Ureter (tissue), 1 donor: ENCODE measurements around the gene TPD52L1. TPM values are rescaled to one million over a fixed set of nuclear protein-coding genes. Genes with fewer than 3 reads are reported as not detected.
"Not testable (repeated sequence)": the region's sequence is repeated elsewhere in the genome, so short reads cannot be mapped to it uniquely, and the experiment has no call there.

ENCODE experiments used
- DNase-seq: peaks from one replicate; pipeline ENCODE4 v3.0.0-alpha.2; 2020; ENCODE audit warnings: low spot score
- total RNA-seq: library from RNA; stranded (reverse); gene quantifications from one replicate; pipeline ENCODE4 v1.2.4, GENCODE V29; 2023
- donor health status: DM: yes; HTN: yes; CAD: no.

The TPD52L1 gene
- total RNA-seq, 1 donor from 2014 or later = 54.8 TPM

GRCh38 chr6:125140808-125141207 is 12.8 kb upstream of the TPD52L1 start:
- no peak for DNase-seq

- no peak for DNase-seq
Observed at GRCh38 chr6:125142618-125143017, 11.0 kb upstream of the TPD52L1 start.

GRCh38 chr6:125144822-125145221 is 8.8 kb upstream of the TPD52L1 start:
- no peak for DNase-seq

GRCh38 chr6:125149256-125150144 is 4.1 kb upstream of the TPD52L1 start:
- DNase-seq = no peak

- no peak for DNase-seq
Observed at GRCh38 chr6:125151700-125152099, 1.9 kb upstream of the TPD52L1 start.

GRCh38 chr6:125154118-125154760 is 666 bp downstream of the TPD52L1 start:
- no peak for DNase-seq

- DNase-seq = peak; percentile 44
Observed at GRCh38 chr6:125154761-125155135, 1.2 kb downstream of the TPD52L1 start.

GRCh38 chr6:125155344-125155743 is 1.8 kb downstream of the TPD52L1 start:
- DNase-seq = no peak

- no peak for DNase-seq
Observed at GRCh38 chr6:125156496-125156895, 2.9 kb downstream of the TPD52L1 start.

GRCh38 chr6:125157280-125157679 is 3.7 kb downstream of the TPD52L1 start:
- no peak for DNase-seq

GRCh38 chr6:125157725-125158124 is 4.2 kb downstream of the TPD52L1 start:
- DNase-seq = no peak

GRCh38 chr6:125163339-125163738 is 9.8 kb downstream of the TPD52L1 start:
- not testable (repeated sequence) for DNase-seq

GRCh38 chr6:125163811-125164210 is 10.2 kb downstream of the TPD52L1 start:
- DNase-seq = no peak

- no peak for DNase-seq
Observed at GRCh38 chr6:125164696-125165095, 11.1 kb downstream of the TPD52L1 start.

- DNase-seq = no peak
Observed at GRCh38 chr6:125165256-125165655, 11.7 kb downstream of the TPD52L1 start.

GRCh38 chr6:125165776-125166175 is 12.2 kb downstream of the TPD52L1 start:
- DNase-seq = no peak

GRCh38 chr6:125166711-125167110 is 13.1 kb downstream of the TPD52L1 start:
- DNase-seq = no peak

GRCh38 chr6:125167579-125167978 is 14.0 kb downstream of the TPD52L1 start:
- no peak for DNase-seq

GRCh38 chr6:125169058-125169457 is 15.5 kb downstream of the TPD52L1 start:
- no peak for DNase-seq

GRCh38 chr6:125169522-125169921 is 15.9 kb downstream of the TPD52L1 start:
- DNase-seq = no peak

- DNase-seq = no peak
Observed at GRCh38 chr6:125170376-125170775, 16.8 kb downstream of the TPD52L1 start.

- no peak for DNase-seq
Observed at GRCh38 chr6:125173341-125174095, 19.9 kb downstream of the TPD52L1 start.
